Activated T-cell treated with anti-CD3 and anti-CD28 coated beads for 4 hours (primary cell): ENCODE results near the gene EFCAB8.

ENCODE experiments used
- DNase-seq: peaks from one replicate; pipeline ENCODE4 v3.0.0-alpha.2; 2020

The EFCAB8 gene

GRCh38 chr20:32989507-32990283, 131.0 kb downstream of the EFCAB8 start:
- DNase-seq: no peak

- no peak for DNase-seq
Observed at GRCh38 chr20:32990426-32990825, 131.7 kb downstream of the EFCAB8 start.

GRCh38 chr20:32991383-32991782, 132.7 kb downstream of the EFCAB8 start:
- DNase-seq: no peak

GRCh38 chr20:32991792-32992641, 133.3 kb downstream of the EFCAB8 start:
- DNase-seq: no peak

- no peak for DNase-seq
Observed at GRCh38 chr20:32993496-32994050, 134.8 kb downstream of the EFCAB8 start.

GRCh38 chr20:32995802-32996201, 137.1 kb downstream of the EFCAB8 start:
- no peak for DNase-seq

GRCh38 chr20:32997431-32997830, 138.7 kb downstream of the EFCAB8 start:
- DNase-seq: no peak

- no peak for DNase-seq
Observed at GRCh38 chr20:32999603-33000250, 141.0 kb downstream of the EFCAB8 start.

- DNase-seq: no peak
Observed at GRCh38 chr20:33000802-33001466, 142.2 kb downstream of the EFCAB8 start.

- DNase-seq: no peak
Observed at GRCh38 chr20:33002087-33002808, 143.5 kb downstream of the EFCAB8 start.

- DNase-seq: no peak
Observed at GRCh38 chr20:33004141-33004751, 145.5 kb downstream of the EFCAB8 start, which contains the start of gene SUN5. SUN5 (minus strand) TSS chr20:33004433; CDS start chr20:33004340, 93 bp downstream.

- peak; percentile 9 for DNase-seq
Observed at GRCh38 chr20:33005132-33005566, 146.4 kb downstream of the EFCAB8 start.

GRCh38 chr20:33005908-33006775, 147.4 kb downstream of the EFCAB8 start:
- DNase-seq: no peak

GRCh38 chr20:33006776-33007375, 148.2 kb downstream of the EFCAB8 start:
- no peak for DNase-seq

GRCh38 chr20:33007376-33008335, 148.9 kb downstream of the EFCAB8 start, which contains the start of gene BPIFB2:
BPIFB2 (plus strand) TSS chr20:33007704; CDS start chr20:33008575, 871 bp downstream.
- DNase-seq: no peak

- DNase-seq: no peak
Observed at GRCh38 chr20:33008336-33009213, 149.9 kb downstream of the EFCAB8 start.
